ENCODE results near the gene TOMM40.

- no peak for TF ChIP-seq CTCF (conservative IDR thresholded peaks at IDR 0.05 in 1 of 2, IDR thresholded peaks at IDR 0.05 in 1 of 2; ENCODE audit: extremely low read depth in 1 of 2, insufficient read depth in 1 of 2, low read depth in 1 of 2, low read length in 2 of 2)
- TF ChIP-seq EZH2 (IDR thresholded peaks at IDR 0.05; ENCODE audit: borderline replicate concordance, low read length) = no peak
Observed at GRCh38 chr19:44909775-44910174, 18.7 kb downstream of the TOMM40 start.

Data from mammary epithelial cell (primary cell).